ENCODE data around the gene SMARCE1. TPM values are rescaled to one million over a fixed set of nuclear protein-coding genes. Genes with fewer than 3 reads are reported as not detected.

The SMARCE1 gene
- 135 and 139 TPM in 2 replicates for total RNA-seq

DNA sequence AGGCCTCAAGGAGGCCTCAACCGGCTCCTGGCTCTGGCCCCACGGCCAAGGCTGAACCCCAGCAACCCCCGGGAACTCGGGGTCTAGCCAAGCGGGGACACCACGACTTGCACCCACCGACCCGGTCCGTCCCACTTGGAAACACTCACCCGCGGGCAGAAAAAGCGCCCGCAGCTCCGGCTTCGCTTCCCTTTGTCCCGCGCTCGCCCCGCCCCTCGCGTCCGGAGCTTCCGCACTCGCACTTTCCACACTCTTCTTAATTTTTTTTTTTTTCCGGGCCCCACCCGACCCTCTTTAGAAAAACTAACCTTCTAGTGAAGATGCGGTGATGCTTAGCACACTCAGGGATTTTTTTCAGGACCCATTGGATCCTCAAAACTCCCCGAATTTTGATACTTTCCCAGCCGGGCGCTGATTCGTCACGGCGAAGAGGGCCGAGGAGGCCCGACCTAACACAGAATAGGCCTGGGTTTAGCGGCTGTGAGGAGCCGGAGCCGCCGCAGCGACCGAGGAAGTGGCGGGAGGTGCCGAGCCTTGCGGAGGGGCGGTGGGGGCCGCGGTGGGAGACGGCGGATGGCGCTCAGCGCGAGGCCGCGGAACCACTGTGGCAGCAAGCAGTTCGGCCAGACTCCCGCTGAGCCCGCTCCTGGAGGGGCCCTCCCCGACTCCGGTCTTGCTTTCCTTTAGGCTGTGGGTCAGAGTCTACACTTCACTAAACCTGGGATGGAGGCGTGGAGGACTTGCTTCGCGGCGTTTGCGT is at the start of gene SMARCE1:
TSS of gene SMARCE1 (minus strand) at position 195 of the 760 bp plus-strand sequence. CDS start 2,016 bp downstream, outside the sequence.

DNA sequence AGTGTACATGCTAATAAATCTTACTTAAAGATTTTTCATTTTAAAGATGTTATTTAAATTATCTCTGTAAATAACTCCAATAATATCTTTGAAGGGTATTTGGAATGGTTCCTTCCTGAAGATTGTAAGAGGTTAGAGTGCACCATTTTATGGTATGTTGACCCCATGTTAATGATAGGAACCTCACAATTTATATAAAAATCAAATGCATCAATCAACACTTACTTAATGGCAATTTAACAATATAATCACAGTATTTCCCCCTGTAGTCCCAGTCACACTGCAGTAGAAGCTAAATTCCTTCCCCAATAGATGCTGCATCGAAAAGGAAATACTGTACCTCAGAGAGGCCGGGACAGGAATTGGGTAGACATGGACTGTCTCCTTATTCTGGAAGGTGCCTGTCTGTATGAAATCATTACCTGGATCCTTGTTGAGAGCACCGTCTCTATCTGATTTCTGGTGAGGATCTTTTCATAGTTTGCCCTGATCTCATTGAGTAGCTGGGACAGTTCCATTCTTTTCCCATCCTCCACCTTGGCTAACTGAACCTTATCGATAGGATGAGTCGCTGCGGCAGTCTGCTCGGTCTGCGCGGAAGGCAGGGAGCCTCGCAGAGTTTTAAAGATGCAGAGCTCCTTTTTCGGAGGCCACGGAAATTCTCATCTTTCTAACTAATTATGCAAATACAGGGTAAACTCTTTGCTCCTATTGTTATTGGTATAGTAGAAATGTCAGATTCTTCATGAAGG is 17.1 kb upstream of the SMARCE1 start, which contains the start of gene KRT222:
TSS of gene KRT222 (minus strand) at position 596 of the 752 bp plus-strand sequence. CDS start at position 518, 78 bp downstream.

Other genes starting within 250 kb of the SMARCE1 start
- 74.2 and 92.2 TPM in 2 replicates for gene TOP2A, start 229.9 kb downstream of the SMARCE1 start, total RNA-seq
- gene IGFBP4, start 204.4 kb downstream of the SMARCE1 start, total RNA-seq, result 1,032 and 1,209 TPM in 2 replicates
- gene TNS4, start 146.2 kb downstream of the SMARCE1 start, total RNA-seq, result 0.26 and 0.65 TPM in 2 replicates
- gene CCR7, start 82.3 kb downstream of the SMARCE1 start, total RNA-seq, result 0.11 TPM in 1 of 2 replicates, not detected in the other
- not detected in 2 replicates for gene KRT222, start 17.4 kb upstream of the SMARCE1 start, total RNA-seq
- not detected in 2 replicates for gene KRT24, start 55.9 kb upstream of the SMARCE1 start, total RNA-seq
- gene KRT25, start 107.5 kb upstream of the SMARCE1 start, total RNA-seq, result not detected in 2 replicates
- not detected in 2 replicates for gene KRT26, start 124.4 kb upstream of the SMARCE1 start, total RNA-seq
- not detected in 2 replicates for gene KRT27, start 134.7 kb upstream of the SMARCE1 start, total RNA-seq
- gene KRT28, start 152.1 kb upstream of the SMARCE1 start, total RNA-seq, result not detected in 2 replicates
- 7.1 and 7.6 TPM in 2 replicates for gene KRT10, start 174.8 kb upstream of the SMARCE1 start, total RNA-seq
- gene KRT12, start 219.4 kb upstream of the SMARCE1 start, total RNA-seq, result not detected in 2 replicates
- gene KRT20, start 237.4 kb upstream of the SMARCE1 start, total RNA-seq, result not detected in 2 replicates